ENCODE data around the gene CASP7.
"Not testable (repeated sequence)": the region's sequence is repeated elsewhere in the genome, so short reads cannot be mapped to it uniquely, and the experiment has no call there.

Gene CASP7

GRCh38 chr10:113754768-113755167, 75.1 kb downstream of the CASP7 start:
- DNase-seq: no peak

GRCh38 chr10:113756940-113757543, 77.3 kb downstream of the CASP7 start:
- DNase-seq: no peak

GRCh38 chr10:113762083-113762482, 82.4 kb downstream of the CASP7 start:
- DNase-seq: no peak

GRCh38 chr10:113764582-113764981, 84.9 kb downstream of the CASP7 start:
- no peak for DNase-seq

- DNase-seq: no peak
These were observed 86.2 kb downstream of the CASP7 start for GRCh38 chr10:113765910-113766309.

GRCh38 chr10:113767222-113767621, 87.5 kb downstream of the CASP7 start:
- DNase-seq: no peak

GRCh38 chr10:113770346-113770745, 90.6 kb downstream of the CASP7 start:
- DNase-seq: no peak

- not testable (repeated sequence) for DNase-seq
These were observed 91.4 kb downstream of the CASP7 start for GRCh38 chr10:113771131-113771530.

GRCh38 chr10:113775686-113776294, 96.1 kb downstream of the CASP7 start:
- DNase-seq: no peak

- DNase-seq: no peak
These were observed 96.8 kb downstream of the CASP7 start for GRCh38 chr10:113776553-113776952.

Data from RPMI8226 (cell line).